Measurements from ENCODE around the gene GCK. TPM values are rescaled to one million over a fixed set of nuclear protein-coding genes. Genes with fewer than 3 reads are reported as not detected.

The GCK gene
- total and polyA plus RNA-seq, 2 of the 13 experiments (the other 11 are each of a cell fraction or from before 2014, with no cell fraction given) = not detected

- Histone ChIP-seq H3K9ac (ENCODE audit: insufficient read depth, low read depth, low read length) (no peak overlapping the region), H3K9me3 (ENCODE audit: low read length) (no peaks in the 10 kb centered on the region), H4K20me1 (ENCODE audit: insufficient read depth, low read length) (no peaks in the 10 kb centered on the region), H3K27ac (ENCODE audit: extremely low read length, insufficient read depth, low read length) (no peak overlapping the region), H3K4me1 (ENCODE audit: insufficient read depth, low read length) (no peaks in the 10 kb centered on the region), H3K79me2 (ENCODE audit: insufficient read depth, low read length) (peaks cover 2% of the 10 kb centered on the region), H3K4me2 (ENCODE audit: low read depth, low read length) (no peak overlapping the region), H2AFZ (ENCODE audit: low read length) (no peak overlapping the region), H3K36me3 (replicated peaks in 1 of 2; ENCODE audit: control insufficient read depth in 1 of 2, insufficient read depth in 2 of 2, low read length in 2 of 2) (no peaks in the 10 kb centered on the region), H3K4me3 (replicated peaks in 1 of 3; ENCODE audit: insufficient read depth in 1 of 3, low read depth in 2 of 3, low read length in 3 of 3) (no peak overlapping the region), H3K27me3 (ENCODE audit: control insufficient read depth in 1 of 2, insufficient read depth in 2 of 2, low read length in 2 of 2) (peaks cover 0 to 6% of the 10 kb centered on the region in 2 experiments; a peak in 2 of 5 replicates)
- BruUV-seq (replicated peaks) = no TSS peak
- TF ChIP-seq RAD21 (CRISPR knock-in tag; IDR thresholded peaks at IDR 0.05) = peak; percentile 51
- TF ChIP-seq STAG1 (CRISPR knock-in tag; IDR thresholded peaks at IDR 0.05) = peak; percentile 72
- no peak for TF ChIP-seq HCFC1 (IDR thresholded peaks at IDR 0.05; ENCODE audit: low read depth, low read length)
- peak; percentile 67 for TF ChIP-seq SMC3 (IDR thresholded peaks at IDR 0.05; ENCODE audit: low read length)
- TF ChIP-seq CTCF (CRISPR knock-in tag; IDR thresholded peaks at IDR 0.05) = peak; percentile 73
- peak; percentile 27 for TF ChIP-seq XRCC5 (optimal IDR thresholded peaks at IDR 0.05; ENCODE audit: low read length)
- TF ChIP-seq GABPA (IDR thresholded peaks at IDR 0.05; ENCODE audit: low read depth, low read length) = no peak
- TF ChIP-seq GABPA (CRISPR knock-in tag; IDR thresholded peaks at IDR 0.05; ENCODE audit: low read depth) = 0 out of 2 replicates have a peak, but pooled peaks have one; percentile 10
- TF ChIP-seq SALL1 (CRISPR knock-in tag; IDR thresholded peaks at IDR 0.05) = no peak
- TF ChIP-seq HMG20B (CRISPR knock-in tag; conservative IDR thresholded peaks at IDR 0.05) = no peak
- DNase-seq (ENCODE audit: low spot score) (peak; percentile 21), ATAC-seq (peak; percentile 59), FAIRE-seq (peak; percentile 40)
- in situ Hi-C loops (cut with HindIII; ENCODE audit: extremely low pct_ligation_motif_present, low pct_unique_long_range_greater_than_20kb) (loop anchor here (5.0 kb wide), 1 partner anchor 74 kb away; the partner anchor contains the start of gene POLD2), intact Hi-C loops (cut with micrococcal nuclease; ENCODE audit: unreplicated experiment) (loop anchor here (1.0 to 10.0 kb wide), 2 partner anchors 62 to 124 kb away; no protein-coding TSS in a partner anchor)
- WGBS (ENCODE audit: low lambda C conversion rate) = 49% methylated on average over 3 of the region's 3 CpGs
- POLR2A ChIA-PET = no interaction called here
- CTCF ChIA-PET (ENCODE audit: low intra/inter-chr PET ratio, low total read pairs) = interaction anchor here (1.3 to 1.4 kb wide), 3 partner anchors 65 to 176 kb away, joined by 3 to 6 read pairs (median 5); no protein-coding TSS in a partner anchor
Measured at GRCh38 chr7:44196450-44196872, 7.2 kb upstream of the GCK start.

All from HepG2 (cell line).